Breast epithelium (tissue), 4 donors: Measurements from ENCODE around the gene CRTC3. TPM values are rescaled to one million over a fixed set of nuclear protein-coding genes. Genes with fewer than 3 reads are reported as not detected.

Experiments used
- DNase-seq, 2 donors: peaks; one replicate each; pipeline ENCODE4 v3.0.0-alpha.2; 2019; ENCODE audit warnings: low spot score in 2 of 2
- H3K27ac ChIP-seq, 2 donors: fragments of 200-600 bp; sonication (generic) in 1 of 2; one replicate each; pipeline ENCODE4 v1.5.1; 2016 to 2019; ENCODE audit warnings: mild to moderate bottlenecking in 1 of 2
- H3K27me3 ChIP-seq, 2 donors: fragments of 200-600 bp; sonication (generic) in 1 of 2; one replicate each; pipeline versions ENCODE4 v1.5.1 to v1.6.0; 2017 to 2019; ENCODE audit warnings: control low read depth in 1 of 2, mild to moderate bottlenecking in 1 of 2
- H3K36me3 ChIP-seq: fragments of 200-600 bp; one replicate; pipeline ENCODE4 v1.5.1; 2019
- H3K4me1 ChIP-seq, 2 donors: fragments of 200-600 bp; sonication (generic); one replicate each; pipeline ENCODE4 v1.5.1; 2016 to 2019; ENCODE audit warnings: control low read depth in 1 of 2
- H3K4me3 ChIP-seq, 3 donors: fragments of 200-600 bp; sonication (generic); 1 replicate in 2 of 3; 2 replicates in 1 of 3; pipeline ENCODE4 v1.5.1; 2016 to 2019; ENCODE audit warnings: mild to moderate bottlenecking in 3 of 3, moderate library complexity in 2 of 3
- H3K9me3 ChIP-seq, 2 donors: fragments of 200-600 bp; sonication (generic) in 1 of 2; one replicate each; pipeline ENCODE4 v1.5.1; 2016 to 2019; ENCODE audit warnings: control low read depth in 1 of 2
- POLR2A ChIP-seq: fragments of 450-650 bp; IDR thresholded peaks from one replicate; pipeline ENCODE4 v1.6.1; 2016; ENCODE audit warnings: antibody characterized with exemption, mild to moderate bottlenecking, moderate library complexity
- POLR2AphosphoS5 ChIP-seq, 3 donors: sonication (generic); formaldehyde crosslinking; IDR thresholded peaks; one replicate each; pipeline ENCODE4 v1.6.1; 2017; ENCODE audit warnings: antibody characterized with exemption in 3 of 3
- intact Hi-C: fragments of 100-400 bp; cut with DNase I; formaldehyde crosslinking; loops from one replicate; pipeline ENCODE4 v1.15.1; 2023; ENCODE audit warnings: low total_unique reads
- total RNA-seq, 3 donors: library from RNA; depleted of rRNA; stranded (reverse); fragments of >200 nt; gene quantifications; one replicate each; pipeline ENCODE4 v1.1.0, GENCODE V29; 2016
- TF ChIP-seq, protein P1 (sequence below), 3 donors: fragments of 450-650 bp; IDR thresholded peaks; one replicate each; pipeline ENCODE4 v1.5.1; 2016 to 2017; ENCODE audit warnings: antibody characterized with exemption in 3 of 3, mild to moderate bottlenecking in 3 of 3, moderate library complexity in 3 of 3

Gene CRTC3
- total RNA-seq, 3 donors from 2014 or later, result 29.4 to 40.6 (median 36.2) TPM

DNA sequence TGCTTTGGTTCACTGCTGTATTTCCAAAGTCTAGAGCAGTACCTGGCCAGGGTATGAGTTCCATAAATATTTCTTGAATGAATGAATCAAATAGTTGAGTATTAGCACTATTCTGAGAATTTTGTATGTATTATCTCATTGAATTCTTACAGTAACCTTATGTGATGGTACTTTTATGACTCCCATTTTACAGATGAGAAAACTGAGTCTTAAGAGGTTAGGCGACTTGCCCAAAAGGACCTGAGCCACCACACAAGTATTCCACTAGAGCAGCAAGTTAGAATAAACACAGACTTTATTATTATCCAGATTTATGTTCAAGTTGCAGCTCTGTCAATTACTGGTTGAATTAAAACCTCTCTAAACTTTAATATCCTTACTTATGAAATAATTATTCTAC, 29.4 kb downstream of the CRTC3 start:
- intact Hi-C loops, result no loop called here
- DNase-seq, result no peak
- Histone ChIP-seq H3K27me3 (no peaks in the 10 kb centered on the region), H3K36me3 (no peaks in the 10 kb centered on the region), H3K4me3 (no peak overlapping the region), H3K9me3 (no peaks in the 10 kb centered on the region), H3K4me1 (peaks cover 7 to 18% of the 10 kb centered on the region in 2 donors), H3K27ac (peak overlapping the region; percentile 74 to 80)
- TF ChIP-seq, protein P1, sequence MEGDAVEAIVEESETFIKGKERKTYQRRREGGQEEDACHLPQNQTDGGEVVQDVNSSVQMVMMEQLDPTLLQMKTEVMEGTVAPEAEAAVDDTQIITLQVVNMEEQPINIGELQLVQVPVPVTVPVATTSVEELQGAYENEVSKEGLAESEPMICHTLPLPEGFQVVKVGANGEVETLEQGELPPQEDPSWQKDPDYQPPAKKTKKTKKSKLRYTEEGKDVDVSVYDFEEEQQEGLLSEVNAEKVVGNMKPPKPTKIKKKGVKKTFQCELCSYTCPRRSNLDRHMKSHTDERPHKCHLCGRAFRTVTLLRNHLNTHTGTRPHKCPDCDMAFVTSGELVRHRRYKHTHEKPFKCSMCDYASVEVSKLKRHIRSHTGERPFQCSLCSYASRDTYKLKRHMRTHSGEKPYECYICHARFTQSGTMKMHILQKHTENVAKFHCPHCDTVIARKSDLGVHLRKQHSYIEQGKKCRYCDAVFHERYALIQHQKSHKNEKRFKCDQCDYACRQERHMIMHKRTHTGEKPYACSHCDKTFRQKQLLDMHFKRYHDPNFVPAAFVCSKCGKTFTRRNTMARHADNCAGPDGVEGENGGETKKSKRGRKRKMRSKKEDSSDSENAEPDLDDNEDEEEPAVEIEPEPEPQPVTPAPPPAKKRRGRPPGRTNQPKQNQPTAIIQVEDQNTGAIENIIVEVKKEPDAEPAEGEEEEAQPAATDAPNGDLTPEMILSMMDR (IDR thresholded peaks at IDR 0.05), result no peak
- TF ChIP-seq POLR2AphosphoS5 (IDR thresholded peaks at IDR 0.05) (no peak), POLR2A (no peak)

DNA sequence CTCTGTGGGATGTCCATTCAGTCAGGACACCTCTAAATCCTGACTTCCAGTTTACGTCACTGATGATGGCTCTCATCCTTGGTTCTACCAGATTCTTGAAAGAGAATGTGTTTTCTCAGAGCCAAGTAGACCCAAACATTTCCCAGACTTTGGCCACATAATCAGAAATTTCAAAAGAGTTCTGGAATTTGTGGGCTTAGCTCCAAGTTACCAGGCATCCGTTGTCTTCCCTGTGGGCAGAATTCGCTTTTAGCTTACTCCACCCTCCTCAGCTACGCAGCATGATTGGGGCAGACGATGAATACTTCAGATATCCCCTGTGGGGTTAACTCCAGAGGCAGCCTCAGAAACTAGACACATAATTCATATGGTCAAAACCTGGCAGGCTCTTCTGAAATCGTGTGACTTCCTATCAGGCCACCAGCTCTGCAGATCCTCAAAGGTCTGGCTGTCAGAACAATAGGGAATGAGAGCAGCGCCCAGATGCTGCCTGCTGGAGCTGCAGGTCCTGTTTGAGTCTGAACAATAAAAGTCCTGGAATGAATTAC, 30.6 kb downstream of the CRTC3 start:
- Histone ChIP-seq H3K27ac (peak overlapping the region; percentile 74 to 80), H3K36me3 (no peaks in the 10 kb centered on the region), H3K4me1 (peaks cover 7 to 18% of the 10 kb centered on the region in 2 donors), H3K27me3 (no peaks in the 10 kb centered on the region), H3K9me3 (no peaks in the 10 kb centered on the region), H3K4me3 (no peak overlapping the region)
- peak in 1 of 2 donors; percentile 51 for DNase-seq
- intact Hi-C loops, result no loop called here
- TF ChIP-seq POLR2AphosphoS5 (IDR thresholded peaks at IDR 0.05) (peak; percentile 66 to 91 (median 70)), POLR2A (no peak)
- TF ChIP-seq, protein P1 (IDR thresholded peaks at IDR 0.05), result no peak

DNA sequence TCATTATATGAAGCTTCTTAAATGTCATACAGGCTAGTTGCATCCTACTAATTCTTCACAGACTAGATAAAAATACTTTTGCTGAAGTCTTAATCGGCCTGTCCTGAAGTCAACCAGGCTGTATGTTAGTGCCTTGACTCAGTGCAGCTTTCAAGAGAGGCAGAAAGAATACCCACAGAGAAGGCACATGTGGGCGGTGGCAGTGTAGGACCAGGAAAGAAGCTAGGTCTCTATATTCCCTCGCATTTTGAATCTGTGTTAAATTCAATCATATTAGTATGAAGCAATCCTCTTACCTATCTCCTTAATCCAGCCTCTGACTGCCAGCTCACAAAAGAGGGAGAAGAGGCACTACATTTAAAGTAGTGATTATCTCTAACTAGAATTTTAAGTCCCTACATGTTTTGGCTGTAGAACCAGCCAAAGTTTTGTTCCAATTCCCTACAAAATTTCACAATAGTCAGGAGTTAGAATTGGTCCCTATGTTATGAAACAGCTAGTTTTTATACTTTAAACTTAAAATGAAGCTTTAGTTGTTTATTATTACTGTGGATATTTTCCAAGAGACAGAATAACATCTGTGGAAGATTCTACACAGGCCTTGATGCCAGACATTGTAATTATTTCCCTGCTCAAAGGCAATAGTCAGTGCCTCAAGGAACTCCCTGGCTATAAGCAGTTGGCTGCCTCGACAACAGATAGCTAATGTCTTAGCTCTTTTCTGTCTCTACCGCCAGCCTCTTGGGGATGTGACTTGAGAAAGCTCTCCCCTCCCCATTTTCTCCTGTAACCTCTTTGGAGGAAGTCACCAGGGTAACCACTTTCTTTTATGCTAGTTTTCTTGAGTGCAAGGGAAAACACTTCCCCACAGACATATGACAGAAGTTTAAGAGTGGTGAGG, 31.9 kb downstream of the CRTC3 start:
- no peaks in the 10 kb centered on the region for H3K9me3 ChIP-seq

DNA sequence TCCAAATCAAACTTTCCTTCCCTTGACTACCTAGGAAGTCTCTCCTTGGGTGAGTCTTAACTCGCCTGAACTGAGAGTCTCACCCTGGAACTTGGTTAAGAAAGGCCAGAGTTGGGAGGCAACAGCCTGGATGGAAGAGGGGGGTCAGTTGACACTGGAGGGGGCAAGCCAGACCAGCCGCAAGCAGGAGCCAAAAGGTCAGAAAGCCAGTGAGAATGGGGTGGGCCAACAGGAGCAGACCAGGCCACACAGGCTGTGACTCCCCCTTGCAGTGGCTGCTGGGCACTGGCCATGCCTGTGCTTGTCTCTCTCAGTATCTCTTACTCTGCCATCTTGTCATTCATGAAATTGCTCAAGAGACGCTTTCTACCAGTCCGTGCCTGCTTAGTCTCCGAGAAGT, 32.9 kb downstream of the CRTC3 start:
- DNase-seq, result no peak
- intact Hi-C loops, result no loop called here
- Histone ChIP-seq H3K4me1 (peaks cover 7 to 18% of the 10 kb centered on the region in 2 donors), H3K36me3 (no peaks in the 10 kb centered on the region), H3K9me3 (no peaks in the 10 kb centered on the region), H3K27me3 (no peaks in the 10 kb centered on the region), H3K4me3 (no peak overlapping the region), H3K27ac (peak overlapping the region; percentile 74 to 80)
- TF ChIP-seq, protein P1 (IDR thresholded peaks at IDR 0.05), result no peak
- TF ChIP-seq POLR2A (no peak), POLR2AphosphoS5 (IDR thresholded peaks at IDR 0.05) (no peak)

More for the DNA sequence above, 31.9 kb downstream of the CRTC3 start:
- DNase-seq, result no peak
- intact Hi-C loops, result no loop called here
- Histone ChIP-seq H3K4me1 (peaks cover 7 to 18% of the 10 kb centered on the region in 2 donors), H3K4me3 (no peak overlapping the region), H3K36me3 (no peaks in the 10 kb centered on the region), H3K27ac (peak overlapping the region; percentile 74 to 80), H3K27me3 (no peaks in the 10 kb centered on the region)
- TF ChIP-seq, protein P1 (IDR thresholded peaks at IDR 0.05), result no peak
- peak in 1 of 3 donors; percentile 14 for TF ChIP-seq POLR2AphosphoS5 (IDR thresholded peaks at IDR 0.05)

DNA sequence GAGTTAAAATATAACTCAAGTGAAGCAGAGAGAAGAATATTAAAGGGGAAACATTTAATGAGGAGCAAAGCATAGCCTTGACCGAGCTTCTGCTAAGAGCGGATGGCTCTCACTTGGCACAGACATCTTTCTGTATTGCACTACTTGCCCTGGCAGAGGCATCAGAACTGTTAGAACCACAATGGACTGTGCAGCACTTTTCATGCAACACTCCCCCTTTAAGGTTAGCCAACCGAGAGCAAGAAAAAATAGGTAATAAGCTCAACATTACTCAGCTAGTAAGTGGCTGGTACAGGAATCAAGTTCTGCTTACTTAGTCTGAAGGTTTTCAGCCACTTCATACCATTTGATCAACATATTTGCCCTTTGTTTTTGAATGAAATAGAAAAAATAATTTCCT, 33.7 kb downstream of the CRTC3 start:
- peak overlapping the region; percentile 33 to 74 for H3K27ac ChIP-seq
- no peak for TF ChIP-seq POLR2A
- TF ChIP-seq, protein P1 (IDR thresholded peaks at IDR 0.05), result no peak
- no peak for TF ChIP-seq POLR2AphosphoS5 (IDR thresholded peaks at IDR 0.05)
- no peaks in the 10 kb centered on the region for H3K36me3 ChIP-seq
- DNase-seq, result no peak
- no peak overlapping the region for H3K4me3 ChIP-seq
- H3K9me3 ChIP-seq, result no peaks in the 10 kb centered on the region
- H3K4me1 ChIP-seq, result peaks cover 7 to 15% of the 10 kb centered on the region in 2 donors
- H3K27me3 ChIP-seq, result no peaks in the 10 kb centered on the region
- intact Hi-C loops, result no loop called here
